HG02840 (cell line): Measurements from ENCODE around the gene PLEKHO2.

Source experiments
- ATAC-seq: cut with Tn5 transposase; IDR thresholded peaks from one replicate; pipeline ENCODE4 v1.9.1; 2021; ENCODE audit warnings: mild to moderate bottlenecking, moderate library complexity, moderate number of reproducible peaks; ENCODE audit not compliant: unreplicated experiment, low FRiP score

PLEKHO2 gene

GRCh38 chr15:64884679-64885078, 43.0 kb downstream of the PLEKHO2 start:
- ATAC-seq = no peak

GRCh38 chr15:64888336-64888735, 46.6 kb downstream of the PLEKHO2 start:
- ATAC-seq = no peak

GRCh38 chr15:64891561-64891960, 49.8 kb downstream of the PLEKHO2 start:
- ATAC-seq = no peak

- ATAC-seq = no peak
These were observed 51.2 kb downstream of the PLEKHO2 start for GRCh38 chr15:64892847-64893403.

- ATAC-seq = peak; percentile 64
These were observed 52.0 kb downstream of the PLEKHO2 start for GRCh38 chr15:64893481-64894394.

GRCh38 chr15:64894395-64895056, 52.8 kb downstream of the PLEKHO2 start:
- no peak for ATAC-seq

- ATAC-seq = no peak
These were observed 53.8 kb downstream of the PLEKHO2 start for GRCh38 chr15:64895285-64896065.

- ATAC-seq = no peak
These were observed 54.8 kb downstream of the PLEKHO2 start for GRCh38 chr15:64896371-64897069.

GRCh38 chr15:64897345-64897985, 55.8 kb downstream of the PLEKHO2 start:
- no peak for ATAC-seq

GRCh38 chr15:64898406-64898805, 56.7 kb downstream of the PLEKHO2 start:
- no peak for ATAC-seq

- no peak for ATAC-seq
These were observed 59.4 kb downstream of the PLEKHO2 start for GRCh38 chr15:64901141-64901540.

- ATAC-seq = no peak
These were observed 60.2 kb downstream of the PLEKHO2 start for GRCh38 chr15:64901914-64902313.

- no peak for ATAC-seq
These were observed 61.1 kb downstream of the PLEKHO2 start for GRCh38 chr15:64902863-64903262.

- ATAC-seq = no peak
These were observed 61.7 kb downstream of the PLEKHO2 start for GRCh38 chr15:64903326-64903950.

GRCh38 chr15:64904189-64904588, 62.5 kb downstream of the PLEKHO2 start:
- no peak for ATAC-seq

- ATAC-seq = no peak
These were observed 63.6 kb downstream of the PLEKHO2 start for GRCh38 chr15:64905119-64905831.

GRCh38 chr15:64905941-64906340, 64.2 kb downstream of the PLEKHO2 start:
- no peak for ATAC-seq

- no peak for ATAC-seq
These were observed 64.7 kb downstream of the PLEKHO2 start for GRCh38 chr15:64906402-64906801.
